ENCODE results near the gene SRCIN1. TPM values are rescaled to one million over a fixed set of nuclear protein-coding genes. Genes with fewer than 3 reads are reported as not detected.

The SRCIN1 gene
- total RNA-seq, 4 donors from 2014 or later = 0.09 to 1.7 (median 1.3) TPM

DNA sequence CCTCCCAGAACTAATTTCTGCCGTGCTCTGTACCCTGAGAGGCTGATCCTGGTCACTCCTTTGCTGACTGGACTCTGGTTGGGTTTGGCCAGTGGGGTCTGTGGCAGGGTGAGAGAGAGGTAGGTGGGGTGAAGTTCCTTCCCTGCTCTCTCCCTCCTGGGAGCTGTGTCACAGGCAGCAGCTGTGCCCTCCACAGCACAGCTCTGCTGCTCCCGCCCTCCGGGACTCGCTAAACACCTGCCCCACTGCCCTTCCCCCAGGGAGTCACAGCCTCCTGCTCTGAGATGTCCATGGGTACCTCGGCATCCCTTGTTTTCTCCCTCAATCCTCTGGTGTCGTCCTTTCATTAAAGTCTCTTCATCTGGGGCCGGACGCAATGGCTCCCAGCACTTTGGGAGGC lies 66.4 kb downstream of the SRCIN1 start:
- WGBS, 2 donors = 67 to 68% methylated on average over 4 to 7 of the region's 8 CpGs
- Histone ChIP-seq H3K27me3 (peaks cover 0 to 71% (median 0%) of the 10 kb centered on the region in 4 donors), H3K4me1 (no peaks in the 10 kb centered on the region), H3K4me3 (no peak overlapping the region), H3K9me3 (no peaks in the 10 kb centered on the region), H3K27ac (no peak overlapping the region), H3K36me3 (no peaks in the 10 kb centered on the region)
- no peak for DNase-seq
- TF ChIP-seq, protein P1, sequence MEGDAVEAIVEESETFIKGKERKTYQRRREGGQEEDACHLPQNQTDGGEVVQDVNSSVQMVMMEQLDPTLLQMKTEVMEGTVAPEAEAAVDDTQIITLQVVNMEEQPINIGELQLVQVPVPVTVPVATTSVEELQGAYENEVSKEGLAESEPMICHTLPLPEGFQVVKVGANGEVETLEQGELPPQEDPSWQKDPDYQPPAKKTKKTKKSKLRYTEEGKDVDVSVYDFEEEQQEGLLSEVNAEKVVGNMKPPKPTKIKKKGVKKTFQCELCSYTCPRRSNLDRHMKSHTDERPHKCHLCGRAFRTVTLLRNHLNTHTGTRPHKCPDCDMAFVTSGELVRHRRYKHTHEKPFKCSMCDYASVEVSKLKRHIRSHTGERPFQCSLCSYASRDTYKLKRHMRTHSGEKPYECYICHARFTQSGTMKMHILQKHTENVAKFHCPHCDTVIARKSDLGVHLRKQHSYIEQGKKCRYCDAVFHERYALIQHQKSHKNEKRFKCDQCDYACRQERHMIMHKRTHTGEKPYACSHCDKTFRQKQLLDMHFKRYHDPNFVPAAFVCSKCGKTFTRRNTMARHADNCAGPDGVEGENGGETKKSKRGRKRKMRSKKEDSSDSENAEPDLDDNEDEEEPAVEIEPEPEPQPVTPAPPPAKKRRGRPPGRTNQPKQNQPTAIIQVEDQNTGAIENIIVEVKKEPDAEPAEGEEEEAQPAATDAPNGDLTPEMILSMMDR (IDR thresholded peaks at IDR 0.05) = no peak
- no peak for TF ChIP-seq POLR2A (IDR thresholded peaks at IDR 0.05)
- intact Hi-C loops (cut with DNase I) = no loop called here

- DNase-seq = no peak
- intact Hi-C loops (cut with DNase I) = no loop called here
- Histone ChIP-seq H3K4me3 (no peak overlapping the region), H3K36me3 (no peaks in the 10 kb centered on the region), H3K9me3 (no peaks in the 10 kb centered on the region), H3K4me1 (no peaks in the 10 kb centered on the region), H3K27me3 (peaks cover 0 to 71% (median 0%) of the 10 kb centered on the region in 4 donors), H3K27ac (no peak overlapping the region)
- 65 to 88% methylated on average over 7 to 9 of the region's 9 CpGs for WGBS, 2 donors
- TF ChIP-seq, protein P1 (IDR thresholded peaks at IDR 0.05) = no peak
- TF ChIP-seq POLR2A (IDR thresholded peaks at IDR 0.05) = no peak
These were observed 66.8 kb downstream of the SRCIN1 start for GRCh38 chr17:38538906-38539305.

DNA sequence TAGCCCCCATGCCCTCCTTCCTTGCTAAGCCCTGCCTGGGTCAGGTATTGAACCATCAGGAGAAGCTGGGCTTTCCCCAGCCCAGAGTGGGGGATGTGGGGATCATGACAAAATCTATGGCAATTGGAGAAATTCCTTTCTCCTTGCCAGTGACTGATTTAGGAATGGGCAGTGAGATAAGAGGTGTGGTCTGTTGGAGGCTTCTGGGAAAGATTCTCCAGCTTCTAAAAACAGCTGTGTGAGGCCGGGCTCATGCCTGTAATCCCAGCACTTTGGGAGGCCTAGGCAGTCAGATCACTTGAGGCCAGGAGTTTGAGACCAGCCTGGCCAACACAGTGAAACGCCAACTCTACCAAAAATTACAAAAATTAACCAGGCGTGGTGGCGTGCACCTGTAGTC lies 69.1 kb downstream of the SRCIN1 start:
- H3K27me3 ChIP-seq = peaks cover 0 to 75% (median 0%) of the 10 kb centered on the region in 4 donors
- intact Hi-C loops (cut with DNase I) = no loop called here

GRCh38 chr17:38535886-38536285 lies 69.9 kb downstream of the SRCIN1 start:
- intact Hi-C loops (cut with DNase I) = no loop called here
- peaks cover 0 to 74% (median 0%) of the 10 kb centered on the region in 4 donors for H3K27me3 ChIP-seq

More for the DNA sequence above, 69.1 kb downstream of the SRCIN1 start:
- TF ChIP-seq, protein P1 (IDR thresholded peaks at IDR 0.05) = no peak
- TF ChIP-seq POLR2A (IDR thresholded peaks at IDR 0.05) = no peak
- Histone ChIP-seq H3K36me3 (no peaks in the 10 kb centered on the region), H3K9me3 (no peaks in the 10 kb centered on the region), H3K4me1 (no peaks in the 10 kb centered on the region), H3K4me3 (no peak overlapping the region), H3K27ac (no peak overlapping the region)
- no peak for DNase-seq
- WGBS, 2 donors = 74 to 100% methylated on average over 1 to 4 of the region's 4 CpGs

DNA sequence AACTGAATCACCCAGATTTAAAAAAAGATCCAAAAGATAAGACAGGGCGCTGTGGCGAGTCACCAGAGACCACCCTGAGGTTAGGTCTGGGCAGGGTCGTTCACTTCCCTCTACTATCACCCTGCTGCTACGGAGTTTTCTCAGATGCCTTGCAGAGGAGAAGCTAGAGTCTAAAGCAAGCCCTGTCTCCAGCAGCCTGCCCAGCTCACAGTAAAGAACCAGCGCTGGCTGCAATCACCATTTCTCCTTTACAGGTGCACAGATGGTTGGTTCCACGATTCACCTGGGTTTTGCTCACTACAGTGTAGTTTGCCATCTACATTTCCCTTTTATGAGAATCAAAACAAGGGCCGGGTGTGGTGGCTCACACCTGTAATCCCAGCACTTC lies 71.3 kb downstream of the SRCIN1 start:
- H3K4me3 ChIP-seq = no peak overlapping the region
- no peak for DNase-seq
- H3K27me3 ChIP-seq = peaks cover 0 to 87% (median 0%) of the 10 kb centered on the region in 4 donors
- WGBS, 2 donors = 57 to 66% methylated on average over 6 of the region's 7 CpGs
- H3K9me3 ChIP-seq = no peaks in the 10 kb centered on the region
- no peaks in the 10 kb centered on the region for H3K36me3 ChIP-seq
- H3K4me1 ChIP-seq = no peaks in the 10 kb centered on the region
- intact Hi-C loops (cut with DNase I) = no loop called here
- no peak overlapping the region for H3K27ac ChIP-seq
- TF ChIP-seq, protein P1 (IDR thresholded peaks at IDR 0.05) = no peak
- TF ChIP-seq POLR2A (IDR thresholded peaks at IDR 0.05) = no peak

More at GRCh38 chr17:38535886-38536285, 69.9 kb downstream of the SRCIN1 start:
- no peak for DNase-seq
- no peaks in the 10 kb centered on the region for H3K4me1 ChIP-seq
- no peak for TF ChIP-seq POLR2A (IDR thresholded peaks at IDR 0.05)
- TF ChIP-seq, protein P1 (IDR thresholded peaks at IDR 0.05) = no peak
- no peak overlapping the region for H3K4me3 ChIP-seq
- no peaks in the 10 kb centered on the region for H3K36me3 ChIP-seq
- 74 to 76% methylated on average over 8 of the region's 8 CpGs for WGBS, 2 donors
- H3K9me3 ChIP-seq = no peaks in the 10 kb centered on the region
- H3K27ac ChIP-seq = no peak overlapping the region
